Stimulated activated CD4-positive, alpha-beta T cell treated with anti-CD3 and anti-CD28 coated beads, TNF-alpha, amount 100 ng/mL, for 4 hours (primary cell): ENCODE measurements around the gene TTBK1.
"Not testable (repeated sequence)": the region's sequence is repeated elsewhere in the genome, so short reads cannot be mapped to it uniquely, and the experiment has no call there.

Experiments used
- DNase-seq, 3 experiments: peaks; one replicate each; pipeline ENCODE4 v3.0.0-alpha.2; 2020; ENCODE audit warnings: low read depth in 3 of 3

TTBK1 gene

GRCh38 chr6:43287717-43288679 lies 44.7 kb downstream of the TTBK1 start:
- no peak for DNase-seq

GRCh38 chr6:43290339-43290904 lies 47.1 kb downstream of the TTBK1 start:
- DNase-seq = no peak

DNA sequence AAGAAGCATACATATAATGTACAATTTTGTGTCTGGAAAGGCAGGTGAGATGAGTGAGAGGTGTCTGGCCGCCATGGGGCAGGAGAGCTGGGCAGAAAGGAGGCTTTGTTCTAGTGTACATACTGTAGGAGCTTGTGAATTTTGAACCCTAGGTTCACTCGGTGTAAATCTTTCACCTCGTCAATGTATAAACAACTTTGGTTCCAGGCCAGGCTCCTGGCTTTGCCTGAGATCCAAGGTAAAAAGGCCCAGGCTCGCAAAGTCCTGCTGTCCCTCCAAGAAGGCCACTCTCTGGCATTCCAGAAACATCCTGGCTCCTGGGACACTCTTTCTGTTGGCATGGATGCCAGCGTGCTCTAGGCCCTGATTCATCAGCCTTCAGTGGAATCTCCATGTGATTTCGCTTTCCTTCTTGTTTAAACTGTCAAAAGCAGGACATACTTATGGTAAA lies 47.6 kb downstream of the TTBK1 start:
- DNase-seq = no peak

DNA sequence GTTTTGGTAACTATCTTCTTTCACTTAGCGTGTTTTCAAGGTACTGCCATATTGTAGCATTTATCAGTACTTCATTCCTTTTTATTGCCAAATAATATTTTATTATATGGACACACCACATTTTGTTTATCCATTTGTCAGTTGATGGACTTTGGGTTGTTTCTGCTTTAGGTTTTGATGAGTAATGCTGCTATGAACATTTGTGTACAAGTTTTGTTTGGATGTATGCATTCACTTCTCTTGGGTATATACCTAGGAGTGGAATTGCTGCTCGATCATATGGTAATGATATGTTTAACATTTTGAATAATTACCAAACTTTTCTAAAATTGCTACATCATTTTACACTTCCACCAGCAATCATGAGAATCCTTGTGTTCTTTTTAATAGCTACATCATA lies 48.4 kb downstream of the TTBK1 start:
- no peak for DNase-seq

GRCh38 chr6:43292341-43292740 lies 49.1 kb downstream of the TTBK1 start:
- no peak for DNase-seq

GRCh38 chr6:43292763-43293318 lies 49.6 kb downstream of the TTBK1 start:
- DNase-seq = no peak

DNA sequence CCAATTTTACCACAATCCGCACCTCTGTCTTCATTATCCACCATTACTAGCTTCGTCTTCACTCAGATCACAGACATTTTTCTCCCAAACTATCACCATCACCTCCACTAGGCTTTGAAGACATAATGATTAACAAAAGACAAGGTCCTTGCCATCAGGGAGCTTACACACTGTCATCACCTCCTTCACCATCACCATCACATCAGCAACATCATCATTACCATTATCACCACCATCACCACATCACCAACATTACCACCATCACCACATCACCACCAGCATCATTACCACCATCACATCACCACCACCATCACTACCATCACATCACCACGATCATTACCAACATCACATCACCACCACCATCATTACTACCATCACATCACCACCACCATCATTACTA lies 50.4 kb downstream of the TTBK1 start:
- no peak for DNase-seq

GRCh38 chr6:43294536-43294935 lies 51.3 kb downstream of the TTBK1 start:
- no peak for DNase-seq

DNA sequence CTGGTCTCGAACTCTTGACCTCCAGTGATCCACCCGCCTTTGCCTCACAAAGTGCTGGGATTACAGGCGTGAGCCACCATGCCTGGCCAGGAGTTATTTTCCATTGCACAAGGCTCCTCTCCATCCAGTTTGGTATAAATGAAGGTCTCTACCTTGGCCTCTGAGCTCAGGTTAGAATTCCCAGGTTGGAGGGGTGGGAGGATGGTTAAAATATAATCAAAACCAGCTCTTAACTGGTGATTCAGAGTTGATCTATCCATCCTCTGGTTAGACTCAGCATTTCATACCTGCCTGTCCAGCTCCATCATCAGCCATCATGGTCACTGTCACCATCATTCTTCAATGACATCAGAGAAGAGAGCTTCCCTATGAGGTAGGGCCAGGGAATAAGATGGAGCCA lies 52.2 kb downstream of the TTBK1 start:
- DNase-seq = no peak

DNA sequence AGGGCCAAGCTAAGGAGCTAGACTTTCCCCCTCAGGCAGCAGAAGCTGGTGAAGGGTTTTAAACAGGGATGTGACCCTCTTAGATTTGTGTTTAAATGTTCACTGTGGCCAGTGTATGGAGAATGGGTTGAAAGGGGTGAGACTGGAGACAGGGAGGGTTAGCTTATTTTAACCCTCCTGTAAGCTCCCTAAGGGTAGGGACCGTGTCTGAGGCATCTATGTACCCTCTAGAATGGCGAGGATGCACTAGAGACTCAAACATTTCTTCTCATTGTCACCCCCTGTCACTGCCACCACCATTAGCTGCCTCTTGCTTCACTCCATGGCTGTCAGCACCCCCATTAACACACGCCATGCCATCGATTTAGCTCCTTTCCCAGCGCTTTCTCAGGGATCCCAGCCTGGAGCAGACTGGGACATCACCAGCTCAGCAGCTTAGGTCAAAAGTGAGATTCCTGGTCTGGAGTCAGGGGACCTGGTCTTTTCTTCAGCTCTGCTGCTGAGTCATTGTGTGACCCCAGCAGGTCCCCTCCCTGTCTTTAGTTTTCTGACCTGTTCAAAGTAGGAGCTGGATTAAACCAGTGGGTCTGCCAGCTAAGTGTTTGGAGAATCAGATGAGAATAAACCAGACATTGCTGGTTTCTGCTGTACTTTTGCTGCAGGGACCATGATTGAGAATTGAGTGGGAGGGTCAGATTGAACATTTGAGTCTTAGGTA lies 53.7 kb downstream of the TTBK1 start:
- no peak for DNase-seq

GRCh38 chr6:43297644-43298564 lies 54.6 kb downstream of the TTBK1 start, which contains the start of gene SLC22A7:
Gene SLC22A7 (plus strand): TSS chr6:43298260. CDS start chr6:43298359, 99 bp downstream.
- DNase-seq = no peak

- no peak for DNase-seq
These were observed 55.5 kb downstream of the TTBK1 start for GRCh38 chr6:43298565-43299337.

DNA sequence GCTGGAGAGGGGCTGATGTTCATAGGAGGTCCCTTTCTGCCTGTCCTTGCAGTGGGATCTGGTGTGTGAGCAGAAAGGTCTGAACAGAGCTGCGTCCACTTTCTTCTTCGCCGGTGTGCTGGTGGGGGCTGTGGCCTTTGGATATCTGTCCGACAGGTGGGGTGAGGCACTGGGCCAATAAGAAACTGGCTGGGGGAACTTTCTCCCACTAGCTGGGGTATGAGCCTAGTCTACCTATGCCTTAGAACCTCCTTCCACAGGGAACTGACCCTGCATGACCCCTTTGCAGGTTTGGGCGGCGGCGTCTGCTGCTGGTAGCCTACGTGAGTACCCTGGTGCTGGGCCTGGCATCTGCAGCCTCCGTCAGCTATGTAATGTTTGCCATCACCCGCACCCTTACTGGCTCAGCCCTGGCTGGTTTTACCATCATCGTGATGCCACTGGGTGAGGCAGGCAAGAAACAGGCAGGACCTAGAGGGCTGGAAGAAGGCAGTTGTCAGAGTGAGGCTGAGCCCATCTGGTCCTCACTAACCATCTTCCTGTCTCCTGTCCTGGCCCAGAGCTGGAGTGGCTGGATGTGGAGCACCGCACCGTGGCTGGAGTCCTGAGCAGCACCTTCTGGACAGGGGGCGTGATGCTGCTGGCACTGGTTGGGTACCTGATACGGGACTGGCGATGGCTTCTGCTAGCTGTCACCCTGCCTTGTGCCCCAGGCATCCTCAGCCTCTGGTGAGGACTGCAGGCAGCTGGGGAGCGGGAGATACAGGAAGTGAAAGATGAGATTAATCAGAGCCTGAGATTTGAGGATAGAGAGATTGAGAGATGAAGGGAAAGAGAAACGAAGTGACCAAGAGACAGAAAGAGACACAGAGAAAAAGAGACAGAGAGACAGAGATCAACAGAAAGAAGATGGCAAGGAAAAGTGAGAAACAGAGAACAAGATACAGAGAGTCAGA lies 56.3 kb downstream of the TTBK1 start:
- DNase-seq = no peak

DNA sequence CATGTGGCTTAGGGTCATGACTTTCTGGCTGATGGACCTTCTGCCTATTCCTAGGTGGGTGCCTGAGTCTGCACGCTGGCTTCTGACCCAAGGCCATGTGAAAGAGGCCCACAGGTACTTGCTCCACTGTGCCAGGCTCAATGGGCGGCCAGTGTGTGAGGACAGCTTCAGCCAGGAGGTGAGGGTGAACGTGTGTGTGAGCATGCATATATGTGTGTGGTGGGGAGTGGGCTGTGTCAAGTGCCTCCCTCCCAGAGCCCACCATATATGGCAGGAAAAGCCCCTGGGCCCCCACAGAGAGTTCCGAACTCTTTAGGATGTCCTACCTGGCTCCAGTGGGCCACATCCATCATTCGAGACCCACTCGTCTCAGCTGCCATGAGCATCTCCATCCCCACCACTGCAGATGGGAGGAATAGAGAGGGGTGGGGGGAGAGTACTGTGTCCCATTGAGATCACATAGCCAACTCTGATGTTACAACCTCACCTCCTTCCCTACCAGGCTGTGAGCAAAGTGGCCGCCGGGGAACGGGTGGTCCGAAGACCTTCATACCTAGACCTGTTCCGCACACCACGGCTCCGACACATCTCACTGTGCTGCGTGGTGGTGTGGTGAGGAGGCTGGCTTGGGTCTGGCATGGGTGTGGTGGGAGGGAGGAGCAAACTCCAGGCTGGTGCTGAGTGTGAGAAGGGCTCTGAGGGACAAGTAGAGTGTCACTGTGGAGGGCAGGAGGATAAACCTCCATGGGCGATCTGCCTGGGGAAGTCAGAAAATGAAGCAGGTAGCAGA lies 58.0 kb downstream of the TTBK1 start:
- DNase-seq = no peak

- DNase-seq = no peak
These were observed 58.8 kb downstream of the TTBK1 start for GRCh38 chr6:43302126-43302525.

GRCh38 chr6:43303006-43303405 lies 59.7 kb downstream of the TTBK1 start:
- DNase-seq = not testable (repeated sequence)

DNA sequence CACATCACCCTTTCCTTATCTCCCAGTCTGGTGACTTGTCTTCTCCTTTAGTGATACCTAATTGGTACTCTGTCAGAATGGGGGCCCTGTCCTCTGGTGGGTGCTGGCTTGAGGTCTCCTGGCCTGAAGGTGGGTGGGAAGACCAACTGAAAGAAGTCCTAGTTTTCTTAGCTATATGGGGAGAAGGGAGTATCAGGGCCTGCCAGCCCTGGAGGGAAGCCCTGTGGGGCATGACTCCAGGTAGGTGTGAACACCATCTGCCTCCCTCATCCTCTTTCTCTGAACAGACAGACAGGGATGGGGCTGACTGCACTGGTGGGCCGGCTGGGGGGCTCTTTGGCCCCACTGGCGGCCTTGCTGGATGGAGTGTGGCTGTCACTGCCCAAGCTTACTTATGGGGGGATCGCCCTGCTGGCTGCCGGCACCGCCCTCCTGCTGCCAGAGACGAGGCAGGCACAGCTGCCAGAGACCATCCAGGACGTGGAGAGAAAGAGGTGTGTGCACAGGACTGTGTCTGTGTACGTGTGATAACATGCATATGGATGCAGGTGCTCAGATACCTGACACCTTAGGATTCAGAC lies 60.6 kb downstream of the TTBK1 start:
- DNase-seq = no peak

DNA sequence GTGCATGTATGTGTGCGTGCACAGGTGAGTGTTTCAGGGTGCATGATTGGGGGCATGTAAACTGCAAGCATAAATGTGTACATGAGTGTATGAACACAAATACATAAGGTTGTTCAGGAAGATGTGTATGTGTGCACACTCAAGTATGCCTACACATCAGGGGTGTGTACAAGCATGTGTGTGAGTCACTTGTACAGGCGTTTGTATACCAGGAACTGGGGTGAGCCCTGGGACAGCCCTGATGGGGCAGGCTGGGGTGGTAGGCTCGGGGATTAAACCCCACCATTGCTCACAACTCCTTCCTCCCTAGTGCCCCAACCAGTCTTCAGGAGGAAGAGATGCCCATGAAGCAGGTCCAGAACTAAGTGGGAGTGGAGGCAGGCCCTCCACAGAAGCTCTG lies 61.1 kb downstream of the TTBK1 start:
- no peak for DNase-seq
